ENCODE results near the gene IGLL5.

The IGLL5 gene

GRCh38 chr22:22855617-22856308 is 31.9 kb upstream of the IGLL5 start:
- peaks cover 5% of the 10 kb centered on the region for H3K4me1 Mint-ChIP-seq
- ATAC-seq: peak; percentile 60
- no peaks in the 10 kb centered on the region for H3K27me3 Mint-ChIP-seq
- H3K36me3 Mint-ChIP-seq (ENCODE audit: low read depth): no peaks in the 10 kb centered on the region
- DNase-seq: peak; percentile 58
- no peak overlapping the region for H3K4me3 Mint-ChIP-seq
- H3K27ac Mint-ChIP-seq: no peak overlapping the region
- H3K9me3 Mint-ChIP-seq: no peaks in the 10 kb centered on the region

- H3K36me3 Mint-ChIP-seq (ENCODE audit: low read depth): no peaks in the 10 kb centered on the region
- no peak overlapping the region for H3K27ac Mint-ChIP-seq
- DNase-seq (no peak), ATAC-seq (no peak)
- no peaks in the 10 kb centered on the region for H3K27me3 Mint-ChIP-seq
- peaks cover 5% of the 10 kb centered on the region for H3K4me1 Mint-ChIP-seq
- H3K4me3 Mint-ChIP-seq: no peak overlapping the region
- no peaks in the 10 kb centered on the region for H3K9me3 Mint-ChIP-seq
These were observed 31.3 kb upstream of the IGLL5 start for GRCh38 chr22:22856364-22856763.

- Mint-ChIP-seq H3K4me1 (peaks cover 5% of the 10 kb centered on the region), H3K9me3 (no peaks in the 10 kb centered on the region), H3K27me3 (no peaks in the 10 kb centered on the region), H3K27ac (no peak overlapping the region), H3K4me3 (no peak overlapping the region), H3K36me3 (ENCODE audit: low read depth) (no peaks in the 10 kb centered on the region)
- no peak for ATAC-seq
- no peak for DNase-seq
These were observed 30.6 kb upstream of the IGLL5 start for GRCh38 chr22:22856885-22857606.

DNA sequence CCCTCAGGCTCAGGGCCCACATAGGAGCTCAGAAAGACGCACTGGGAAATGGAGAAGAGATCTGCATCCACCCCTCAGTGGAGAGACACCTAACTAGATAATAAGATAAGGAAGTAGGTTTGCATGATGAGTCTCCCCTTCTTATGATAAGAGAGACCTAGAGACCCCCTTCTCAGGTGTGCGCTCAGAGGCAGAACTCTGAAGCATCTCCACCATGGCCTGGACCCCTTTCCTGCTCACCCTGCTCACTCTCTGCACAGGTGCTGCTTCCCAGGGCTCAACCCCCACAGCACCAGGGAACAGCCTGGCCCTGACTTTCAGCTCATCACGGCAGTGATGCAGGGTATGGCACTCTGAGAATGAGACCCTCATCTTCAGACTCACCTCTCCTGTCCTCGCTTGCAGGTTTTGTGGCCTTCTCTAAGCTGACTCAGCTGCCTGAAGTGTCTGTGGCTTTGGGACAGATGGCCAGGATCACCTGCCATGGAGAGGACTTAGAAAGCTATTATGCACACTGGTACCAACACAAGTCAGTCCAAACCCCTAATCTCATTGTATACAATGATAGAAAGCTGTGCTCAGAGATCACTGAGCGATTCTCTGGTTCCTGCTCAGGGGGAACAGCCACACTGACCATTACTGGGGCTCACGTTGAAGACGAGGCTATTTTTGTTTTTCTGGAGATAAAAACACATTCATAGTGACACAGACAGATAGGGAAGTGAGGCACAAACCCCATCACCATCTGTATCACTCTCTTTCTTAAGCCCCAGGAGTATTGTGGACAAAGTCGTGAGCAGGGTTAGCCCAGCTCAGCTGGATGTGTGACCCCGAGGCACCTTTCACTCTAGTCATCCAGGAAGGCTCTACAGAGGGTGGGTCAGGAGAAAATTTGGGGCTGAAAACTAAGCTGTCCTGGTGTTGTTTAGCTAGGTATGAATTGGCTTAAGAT is 29.7 kb upstream of the IGLL5 start:
- H3K36me3 Mint-ChIP-seq (ENCODE audit: low read depth): no peaks in the 10 kb centered on the region
- no peak overlapping the region for H3K4me3 Mint-ChIP-seq
- peaks cover 5% of the 10 kb centered on the region for H3K4me1 Mint-ChIP-seq
- ATAC-seq (no peak), DNase-seq (no peak)
- H3K9me3 Mint-ChIP-seq: no peaks in the 10 kb centered on the region
- H3K27ac Mint-ChIP-seq: no peak overlapping the region
- H3K27me3 Mint-ChIP-seq: no peaks in the 10 kb centered on the region

- peaks cover 9% of the 10 kb centered on the region for H3K4me1 Mint-ChIP-seq
- no peaks in the 10 kb centered on the region for H3K9me3 Mint-ChIP-seq
These were observed 29.1 kb upstream of the IGLL5 start for GRCh38 chr22:22858559-22858937.

GRCh38 chr22:22863001-22863400 is 24.6 kb upstream of the IGLL5 start:
- H3K27me3 Mint-ChIP-seq: no peaks in the 10 kb centered on the region
- peaks cover 43% of the 10 kb centered on the region for H3K4me1 Mint-ChIP-seq
- no peaks in the 10 kb centered on the region for H3K9me3 Mint-ChIP-seq
- H3K36me3 Mint-ChIP-seq (ENCODE audit: low read depth): no peaks in the 10 kb centered on the region
- DNase-seq (no peak), ATAC-seq (no peak)
- H3K27ac Mint-ChIP-seq: no peak overlapping the region
- H3K4me3 Mint-ChIP-seq: no peak overlapping the region

More at GRCh38 chr22:22858559-22858937, 29.1 kb upstream of the IGLL5 start:
- no peaks in the 10 kb centered on the region for H3K27me3 Mint-ChIP-seq
- H3K27ac Mint-ChIP-seq: no peak overlapping the region
- ATAC-seq (no peak), DNase-seq (no peak)
- H3K36me3 Mint-ChIP-seq (ENCODE audit: low read depth): no peaks in the 10 kb centered on the region
- no peak overlapping the region for H3K4me3 Mint-ChIP-seq

GRCh38 chr22:22865311-22866072 is 22.1 kb upstream of the IGLL5 start:
- Mint-ChIP-seq H3K27me3 (no peaks in the 10 kb centered on the region), H3K4me3 (no peak overlapping the region), H3K36me3 (ENCODE audit: low read depth) (no peaks in the 10 kb centered on the region), H3K9me3 (no peaks in the 10 kb centered on the region), H3K27ac (peak overlapping the region; percentile 53), H3K4me1 (peaks cover 45% of the 10 kb centered on the region)
- peak; percentile 39 for DNase-seq
- ATAC-seq: peak; percentile 82

GRCh38 chr22:22866381-22867111 is 21.1 kb upstream of the IGLL5 start:
- peaks cover 50% of the 10 kb centered on the region for H3K4me1 Mint-ChIP-seq
- ATAC-seq: no peak
- no peaks in the 10 kb centered on the region for H3K36me3 Mint-ChIP-seq (ENCODE audit: low read depth)
- no peak overlapping the region for H3K4me3 Mint-ChIP-seq
- peaks cover 2% of the 10 kb centered on the region for H3K27me3 Mint-ChIP-seq
- H3K9me3 Mint-ChIP-seq: no peaks in the 10 kb centered on the region
- DNase-seq: no peak
- H3K27ac Mint-ChIP-seq: no peak overlapping the region

- no peaks in the 10 kb centered on the region for H3K36me3 Mint-ChIP-seq (ENCODE audit: low read depth)
- no peak overlapping the region for H3K27ac Mint-ChIP-seq
- DNase-seq: no peak
- no peak for ATAC-seq
- peaks cover 49% of the 10 kb centered on the region for H3K4me1 Mint-ChIP-seq
- H3K27me3 Mint-ChIP-seq: peaks cover 2% of the 10 kb centered on the region
- H3K4me3 Mint-ChIP-seq: no peak overlapping the region
- H3K9me3 Mint-ChIP-seq: no peaks in the 10 kb centered on the region
These were observed 19.5 kb upstream of the IGLL5 start for GRCh38 chr22:22867996-22868715.

DNA sequence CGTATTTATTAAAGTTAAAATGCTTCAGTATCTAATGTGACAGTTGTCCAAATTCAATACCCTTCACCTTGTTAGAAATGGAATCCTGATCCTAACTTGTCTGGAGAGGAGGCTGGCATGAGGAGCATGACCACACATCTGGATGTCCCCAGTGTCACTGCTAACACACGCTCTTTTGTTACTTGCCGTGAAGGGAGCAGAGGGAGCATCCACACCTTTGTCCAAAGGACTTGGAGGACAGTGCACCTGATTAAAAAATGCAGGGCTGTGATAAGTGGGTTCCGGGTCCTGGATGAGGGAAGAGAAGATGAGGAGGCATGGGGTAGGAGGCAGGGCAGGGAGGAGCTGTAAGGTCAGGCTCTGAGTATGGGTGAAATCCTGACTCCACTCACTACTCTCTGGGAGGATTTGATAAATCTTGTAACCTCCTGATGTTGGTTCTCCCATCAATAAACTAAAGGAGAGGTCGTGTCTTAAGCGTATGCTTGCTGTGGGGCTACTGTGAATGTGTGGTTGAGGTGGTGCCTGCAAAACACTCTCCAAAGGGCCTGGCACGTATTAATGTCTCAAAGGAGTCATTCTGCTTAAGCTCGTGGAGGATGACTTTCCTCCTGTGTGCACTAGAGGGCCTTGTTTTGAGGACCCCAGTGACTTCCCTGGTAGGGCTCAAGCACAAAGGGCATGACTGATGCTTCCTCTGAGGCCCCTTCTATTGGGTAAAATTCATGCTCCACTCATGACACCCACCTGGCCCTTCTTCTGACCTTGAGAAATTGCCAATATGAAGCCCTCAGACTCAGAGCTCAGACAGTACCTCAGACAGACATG is 16.8 kb upstream of the IGLL5 start:
- Mint-ChIP-seq H3K4me3 (no peak overlapping the region), H3K27me3 (peaks cover 2% of the 10 kb centered on the region), H3K36me3 (ENCODE audit: low read depth) (no peaks in the 10 kb centered on the region), H3K4me1 (peaks cover 22% of the 10 kb centered on the region), H3K27ac (no peak overlapping the region), H3K9me3 (peaks cover 9% of the 10 kb centered on the region)
- no peak for ATAC-seq
- peak; percentile 2 for DNase-seq

- peaks cover 2% of the 10 kb centered on the region for H3K27me3 Mint-ChIP-seq
- no peaks in the 10 kb centered on the region for H3K36me3 Mint-ChIP-seq (ENCODE audit: low read depth)
- peaks cover 16% of the 10 kb centered on the region for H3K4me1 Mint-ChIP-seq
- peak; percentile 1 for DNase-seq
- H3K4me3 Mint-ChIP-seq: no peak overlapping the region
- peaks cover 9% of the 10 kb centered on the region for H3K9me3 Mint-ChIP-seq
- ATAC-seq: no peak
- no peak overlapping the region for H3K27ac Mint-ChIP-seq
These were observed 15.9 kb upstream of the IGLL5 start for GRCh38 chr22:22871536-22872278.

All from activated naive CD8-positive, alpha-beta T cell treated with anti-CD3 and anti-CD28 coated beads, Interleukin-2, amount 50 U/mL, for 24 hours (primary cell).